C1 segment of cervical spinal cord (tissue), 14 donors: ENCODE results near the gene DUT.
"Not testable (repeated sequence)": the region's sequence is repeated elsewhere in the genome, so short reads cannot be mapped to it uniquely, and the experiment has no call there.

Experiments used
- DNase-seq, 14 donors: peaks; one replicate each; lab custom pipeline; 2025; lab: John Stamatoyannopoulos, UW

DUT gene

GRCh38 chr15:48330855-48331795 is at the start of gene DUT:
DUT (plus strand) TSS chr15:48331429; CDS start chr15:48331516, 87 bp downstream.
- peak; percentile 4 to 87 (median 78) for DNase-seq

GRCh38 chr15:48281674-48282073 is 49.6 kb upstream of the DUT start:
- no peak for DNase-seq

DNA sequence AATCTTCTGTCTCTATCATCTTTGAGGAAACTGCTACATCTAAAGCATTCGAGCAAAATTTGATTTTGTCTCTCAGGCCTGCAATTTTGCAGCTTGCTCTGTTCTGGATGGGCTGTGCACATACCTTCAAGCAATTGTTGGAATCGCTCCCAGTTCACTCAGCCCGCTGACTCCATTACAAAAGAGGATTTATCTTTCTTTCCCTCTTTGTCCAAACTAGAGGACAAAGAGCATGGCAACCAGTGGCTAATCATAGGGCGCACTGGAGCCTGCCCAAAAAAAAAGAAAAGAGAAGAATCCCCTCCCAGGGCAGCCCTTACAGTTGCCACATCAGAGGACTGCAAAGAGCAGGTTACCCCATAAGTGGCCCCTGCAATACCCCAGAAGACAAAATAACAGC is 49.0 kb upstream of the DUT start:
- DNase-seq: peak in 2 of 14 donors; percentile 0 to 4

DNA sequence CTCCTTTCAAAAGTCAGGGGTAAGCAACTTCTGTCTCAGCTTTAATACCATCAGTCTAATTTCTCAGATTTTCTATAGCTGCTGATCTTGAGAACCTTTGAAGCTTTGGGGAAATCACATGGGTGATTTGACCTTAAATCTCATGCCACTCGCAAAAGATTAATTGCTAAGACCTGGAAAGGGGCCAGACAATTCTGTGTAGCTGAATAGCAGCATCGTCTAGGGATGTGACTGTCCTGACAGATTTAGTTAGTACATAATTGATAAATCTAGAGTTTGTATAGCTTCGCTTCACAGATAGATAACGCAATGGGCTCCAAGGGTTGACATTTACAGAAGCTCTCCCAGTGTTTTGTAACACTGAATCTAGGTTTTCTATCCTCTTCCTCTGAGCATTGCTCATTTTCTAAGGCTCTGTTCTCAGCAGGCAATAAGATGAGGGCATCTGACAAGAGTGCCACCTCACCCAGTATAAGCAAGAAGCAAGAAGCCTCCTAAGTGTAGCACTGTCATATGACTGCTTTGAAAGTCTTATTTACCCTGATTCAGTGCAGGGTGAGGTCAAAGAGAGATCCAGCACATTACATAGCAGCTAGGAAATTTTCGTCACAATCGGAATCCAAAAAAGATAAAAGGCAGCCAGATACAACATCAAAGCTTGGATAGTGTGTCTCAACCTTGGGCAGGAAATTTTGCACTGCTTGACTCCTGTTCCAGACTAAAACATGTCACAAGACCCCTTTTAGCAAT is 47.7 kb upstream of the DUT start:
- DNase-seq: no peak

- peak in 9 of 14 donors; percentile 1 to 51 (median 21) for DNase-seq
Observed at GRCh38 chr15:48285329-48286214, 45.7 kb upstream of the DUT start.

DNA sequence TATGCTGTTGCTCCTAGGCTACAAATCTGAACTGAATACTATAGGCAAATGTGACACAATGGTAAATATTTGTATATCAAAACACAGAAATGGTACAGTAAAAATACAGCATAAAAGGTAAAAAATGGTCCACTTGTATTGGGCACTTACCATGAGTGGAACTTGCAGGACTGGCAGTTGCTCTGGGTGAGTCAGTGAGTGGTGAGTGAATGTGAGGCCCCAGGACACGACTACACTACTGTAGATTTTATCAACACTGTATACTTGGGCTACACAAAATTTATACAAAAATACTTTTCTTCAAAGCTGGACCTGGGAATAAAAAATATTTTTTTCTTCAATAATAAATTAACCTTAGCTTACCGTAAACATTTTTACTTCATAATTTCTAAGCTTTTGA is 41.6 kb upstream of the DUT start:
- no peak for DNase-seq

DNA sequence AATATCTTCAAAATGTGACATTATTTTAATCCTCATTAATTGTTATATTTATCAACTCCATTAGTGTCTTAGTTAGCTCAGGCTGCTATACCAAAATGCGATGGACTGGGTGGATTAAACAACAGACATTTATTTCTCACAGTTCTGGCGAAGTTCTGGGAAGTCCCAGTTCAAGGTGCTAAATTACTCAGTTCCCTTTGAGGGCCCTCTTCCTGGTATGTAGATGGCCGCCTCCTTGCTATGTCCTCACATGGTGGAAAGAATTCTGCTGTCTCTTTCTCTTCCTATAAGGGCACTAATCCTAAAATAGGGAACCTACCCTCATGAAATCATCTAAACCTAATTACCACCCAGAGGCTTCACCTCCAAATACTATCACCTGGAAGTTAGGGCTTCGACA is 38.8 kb upstream of the DUT start:
- DNase-seq: no peak

DNA sequence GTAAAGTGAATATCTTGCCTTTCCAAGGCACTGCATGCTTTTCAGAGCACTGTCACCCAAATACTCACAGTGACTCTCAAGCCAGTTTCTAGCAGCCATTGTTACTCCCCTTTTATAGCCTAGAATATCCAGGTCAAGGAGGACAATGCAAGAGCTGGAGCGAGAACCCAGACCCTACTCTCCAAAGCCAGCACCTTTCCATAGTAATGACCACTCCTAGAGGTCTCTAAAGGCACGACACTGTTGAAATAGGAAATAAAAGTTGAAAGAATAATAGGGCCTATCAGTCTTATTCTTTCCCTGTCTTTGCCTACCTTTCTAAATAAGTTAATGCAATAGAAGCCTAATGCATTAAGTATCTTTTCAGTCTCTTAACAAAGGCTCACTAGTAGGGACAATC is 33.6 kb upstream of the DUT start:
- DNase-seq: no peak

- DNase-seq: no peak
Observed at GRCh38 chr15:48298914-48299313, 32.3 kb upstream of the DUT start.

GRCh38 chr15:48300038-48300437 is 31.2 kb upstream of the DUT start:
- no peak for DNase-seq

DNA sequence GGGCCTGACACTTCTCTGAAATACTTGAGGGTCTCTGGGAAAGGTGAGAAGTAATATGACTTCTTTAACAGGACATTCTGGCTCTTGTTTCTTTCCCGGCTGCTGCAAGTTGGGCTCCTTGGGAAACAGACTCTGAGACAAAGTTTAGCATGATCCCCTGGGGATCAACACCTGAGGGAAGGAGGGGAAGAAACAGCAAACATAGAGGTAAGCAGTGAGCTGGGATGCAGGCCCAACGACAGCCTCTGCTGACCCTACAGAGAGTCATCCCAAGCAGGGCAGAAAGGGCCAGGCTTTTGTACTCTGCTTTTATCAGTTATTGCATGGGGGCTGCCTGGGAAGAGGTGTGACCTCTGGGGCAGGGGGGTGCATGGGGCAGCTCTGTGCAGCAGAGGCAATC is 26.8 kb upstream of the DUT start:
- no peak for DNase-seq

DNA sequence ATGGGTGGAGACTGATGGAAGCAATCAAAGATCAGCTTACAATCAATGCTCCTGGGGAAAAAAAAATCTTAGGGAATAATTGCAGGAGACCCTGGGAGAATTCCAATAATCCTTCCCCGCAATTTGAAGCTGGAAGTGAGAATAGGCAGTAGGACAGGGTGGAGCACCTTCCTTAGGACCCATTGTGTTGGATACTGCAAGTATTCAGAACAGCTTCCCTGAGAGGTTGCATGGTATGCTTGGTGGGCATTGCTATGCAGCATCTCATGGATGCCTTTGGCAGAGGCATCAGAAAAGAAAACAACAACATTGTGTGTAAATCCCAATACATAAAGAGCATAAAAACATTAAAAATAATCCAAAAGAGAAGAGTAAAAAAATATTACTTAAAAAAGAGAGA is 24.6 kb upstream of the DUT start:
- no peak for DNase-seq

- no peak for DNase-seq
Observed at GRCh38 chr15:48307586-48307985, 23.6 kb upstream of the DUT start.

GRCh38 chr15:48309740-48310139 is 21.5 kb upstream of the DUT start:
- DNase-seq: no peak

DNA sequence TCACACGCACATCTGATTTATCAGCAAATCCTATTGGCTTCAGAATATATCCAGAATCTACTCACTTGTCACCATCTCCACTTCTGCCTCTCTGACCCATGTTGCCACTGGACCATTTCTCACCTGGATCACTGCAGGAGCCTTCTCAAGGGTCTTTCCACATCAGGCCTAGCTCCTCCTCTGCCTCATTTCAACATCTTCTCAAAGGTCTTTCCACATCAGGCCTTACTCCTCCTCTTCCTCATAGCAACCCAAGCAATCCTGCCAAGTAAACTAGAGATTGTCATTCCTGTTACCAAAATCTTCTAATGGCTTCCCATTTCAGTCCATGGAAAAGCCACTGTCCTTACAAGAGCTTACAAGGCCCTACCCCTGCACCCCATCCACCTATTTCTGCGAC is 18.0 kb upstream of the DUT start:
- no peak for DNase-seq

- DNase-seq: no peak
Observed at GRCh38 chr15:48315041-48315440, 16.2 kb upstream of the DUT start.

GRCh38 chr15:48317221-48317620 is 14.0 kb upstream of the DUT start:
- no peak for DNase-seq

- DNase-seq: no peak
Observed at GRCh38 chr15:48318131-48318530, 13.1 kb upstream of the DUT start.

DNA sequence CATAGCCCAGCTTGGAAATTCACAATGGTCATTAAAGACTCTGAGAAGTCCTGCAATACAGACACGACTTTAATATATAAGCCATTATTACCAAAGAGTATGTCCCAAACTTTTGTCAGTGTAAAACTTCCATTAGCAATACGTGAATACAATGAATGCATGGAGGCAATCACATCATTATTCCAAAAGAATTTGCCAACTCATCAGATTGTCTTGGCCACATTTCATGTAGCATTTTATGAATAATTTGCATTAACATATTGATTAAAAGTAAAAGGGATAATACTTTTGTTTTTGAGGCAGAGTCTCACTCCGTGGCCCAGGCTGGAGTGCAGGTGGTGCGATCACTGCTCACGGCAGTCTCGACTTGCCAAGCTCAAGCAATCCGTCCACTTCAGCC is 7.9 kb upstream of the DUT start:
- DNase-seq: no peak

DNA sequence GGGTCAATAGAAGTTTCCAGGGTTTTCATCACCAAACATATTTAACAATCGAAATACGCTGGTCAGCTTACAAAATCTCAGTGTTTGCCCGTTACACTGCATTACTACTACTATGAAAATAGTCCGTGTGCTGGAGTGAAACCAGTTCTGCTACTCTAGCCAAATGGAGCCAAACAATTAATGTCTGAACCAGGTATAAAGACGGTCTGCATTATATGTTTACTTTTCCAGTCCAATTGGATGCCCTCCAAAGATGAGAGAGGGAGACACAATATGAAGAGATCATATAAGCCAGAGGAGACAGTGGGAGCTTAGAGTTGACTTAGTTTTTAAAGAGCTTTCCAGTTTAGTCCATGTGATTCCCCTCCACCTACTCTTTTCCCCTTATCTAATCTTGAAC is 6.3 kb upstream of the DUT start:
- no peak for DNase-seq

DNA sequence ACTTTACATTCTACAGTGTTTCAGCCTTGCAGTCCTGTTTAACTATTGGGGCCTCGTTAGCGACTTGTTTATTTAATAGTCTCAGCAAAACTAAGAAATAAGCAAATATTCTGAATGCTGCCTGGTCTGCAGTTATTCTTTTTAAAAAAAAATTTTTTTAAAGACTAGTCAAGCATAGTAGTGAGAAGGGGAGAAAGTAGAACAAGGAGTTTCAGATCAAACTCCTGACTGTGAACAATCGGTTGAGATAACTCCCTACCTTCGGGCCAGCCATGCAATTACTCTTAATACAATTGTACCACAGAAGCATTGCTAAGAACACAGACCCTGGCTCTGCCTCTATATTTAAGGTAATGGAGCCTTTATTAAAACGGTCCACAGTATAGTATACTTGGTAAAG is 5.8 kb upstream of the DUT start:
- no peak for DNase-seq

DNA sequence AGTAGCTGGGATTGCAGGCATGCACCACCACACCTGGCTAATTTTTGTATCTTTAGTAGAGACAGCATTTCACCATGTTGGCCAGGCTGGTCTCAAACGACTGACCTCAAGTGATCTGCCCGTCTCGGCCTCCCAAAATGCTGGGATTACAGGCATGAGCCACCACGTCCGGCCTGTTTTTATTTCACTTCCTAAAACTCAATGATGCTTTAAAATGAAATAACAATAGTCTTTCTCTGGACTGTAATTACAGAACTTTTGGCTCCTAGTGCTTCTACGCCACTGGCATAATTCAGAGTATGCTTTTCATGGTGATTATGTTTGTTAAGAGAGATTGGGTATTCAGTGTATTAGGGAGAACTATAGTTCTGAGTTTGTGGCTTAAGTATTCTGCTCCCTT is 5.0 kb upstream of the DUT start:
- not testable (repeated sequence) for DNase-seq
